ENCODE data around the gene PLEKHH1.

Gene PLEKHH1

DNA sequence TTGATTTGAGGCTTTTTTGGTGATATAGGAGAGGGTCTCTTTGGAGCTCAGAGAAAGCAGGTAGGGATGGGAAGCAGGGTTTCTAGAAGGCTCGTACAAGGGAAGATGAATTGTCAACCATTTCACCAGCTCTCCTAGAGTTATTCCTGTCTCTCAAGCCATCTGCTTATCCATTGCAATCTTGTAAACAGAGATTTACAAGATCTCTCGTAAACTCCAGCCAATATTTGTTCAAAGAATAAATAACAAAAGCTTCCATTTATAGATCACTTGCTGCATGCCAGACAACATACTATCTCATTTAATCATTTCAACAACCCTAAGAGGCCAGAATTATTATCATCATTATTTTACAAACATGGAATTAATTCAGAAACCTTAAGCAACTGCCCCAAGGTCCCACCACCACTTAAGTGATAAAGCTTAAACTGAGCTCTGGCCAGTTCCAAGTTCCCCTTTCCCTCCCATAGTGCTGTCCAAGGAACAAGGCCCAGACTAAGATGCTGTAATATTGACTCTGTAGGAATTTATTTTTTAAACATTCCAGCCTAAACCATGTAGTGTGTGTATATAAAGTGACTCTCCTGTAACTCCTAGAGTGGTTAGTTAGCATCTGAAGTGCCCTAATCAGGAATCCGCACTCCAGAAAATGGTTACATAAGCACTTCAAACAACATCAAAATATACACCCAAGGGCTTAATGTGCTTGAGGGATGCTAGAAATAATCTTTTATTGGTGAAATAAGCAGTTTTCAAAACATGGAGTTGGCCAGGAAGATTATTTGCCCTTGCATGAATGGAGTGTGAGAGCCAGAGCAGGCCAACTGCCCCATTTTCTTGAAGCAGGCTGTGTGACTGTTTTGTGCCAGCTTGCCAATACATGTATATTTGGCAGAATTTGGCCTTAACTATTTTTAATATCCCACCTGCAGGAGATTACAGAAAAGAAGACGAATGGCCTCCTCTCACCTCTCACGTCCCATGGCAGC is 2.8 kb upstream of the PLEKHH1 start:
- TF ChIP-seq GATA2 (IDR thresholded peaks at IDR 0.05; ENCODE audit: low read depth, low read length) (no peak), GATA3 (IDR thresholded peaks at IDR 0.05; ENCODE audit: low read depth, low read length) (no peak)

- TF ChIP-seq GATA2 (IDR thresholded peaks at IDR 0.05; ENCODE audit: low read depth, low read length) (no peak), GATA3 (IDR thresholded peaks at IDR 0.05; ENCODE audit: low read depth, low read length) (no peak)
Measured at GRCh38 chr14:67532606-67532997, 488 bp upstream of the PLEKHH1 start.

DNA sequence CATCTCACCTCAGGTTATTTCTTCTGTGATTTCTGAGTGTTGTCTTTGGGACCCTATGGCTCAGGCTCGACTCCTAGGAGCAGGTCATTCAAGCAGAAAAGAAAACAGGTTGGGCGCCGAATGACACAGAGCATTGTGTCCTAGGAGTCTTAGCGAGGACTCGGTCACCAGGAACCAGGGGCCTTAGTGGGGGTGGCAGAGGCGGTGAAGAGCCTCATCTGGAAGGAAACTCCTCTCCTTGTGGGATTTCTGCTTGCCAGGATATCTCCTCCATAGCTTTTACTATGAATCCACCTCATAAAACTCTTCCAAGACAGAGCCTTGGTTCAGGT is 630 bp downstream of the PLEKHH1 start:
- no peak for TF ChIP-seq GATA3 (IDR thresholded peaks at IDR 0.05; ENCODE audit: low read depth, low read length)
- TF ChIP-seq GATA2 (IDR thresholded peaks at IDR 0.05; ENCODE audit: low read depth, low read length) = no peak

DNA sequence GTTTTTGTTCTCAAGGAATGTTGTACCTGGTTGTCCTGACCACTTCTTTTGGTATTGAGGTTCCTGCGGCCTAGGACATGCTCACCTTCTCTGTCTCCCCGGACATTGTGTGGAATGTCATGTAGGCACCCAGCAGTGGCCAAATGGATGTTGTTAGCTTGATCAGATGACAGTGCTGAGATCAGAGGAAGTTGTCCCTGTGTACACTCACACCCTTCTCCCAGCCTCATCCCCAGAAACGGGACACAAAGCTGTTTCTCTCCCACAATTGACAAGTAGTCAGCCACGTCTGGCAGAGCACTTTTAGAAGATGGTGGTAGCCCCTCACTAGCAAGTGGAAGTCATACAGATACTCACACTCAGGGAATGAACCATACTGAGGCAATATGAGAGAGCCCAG is 3.0 kb downstream of the PLEKHH1 start:
- TF ChIP-seq GATA3 (IDR thresholded peaks at IDR 0.05; ENCODE audit: low read depth, low read length) (no peak), GATA2 (IDR thresholded peaks at IDR 0.05; ENCODE audit: low read depth, low read length) (no peak)

- no peak for TF ChIP-seq GATA3 (IDR thresholded peaks at IDR 0.05; ENCODE audit: low read depth, low read length)
- no peak for TF ChIP-seq GATA2 (IDR thresholded peaks at IDR 0.05; ENCODE audit: low read depth, low read length)
Measured at GRCh38 chr14:67537736-67538135, 4.6 kb downstream of the PLEKHH1 start.

DNA sequence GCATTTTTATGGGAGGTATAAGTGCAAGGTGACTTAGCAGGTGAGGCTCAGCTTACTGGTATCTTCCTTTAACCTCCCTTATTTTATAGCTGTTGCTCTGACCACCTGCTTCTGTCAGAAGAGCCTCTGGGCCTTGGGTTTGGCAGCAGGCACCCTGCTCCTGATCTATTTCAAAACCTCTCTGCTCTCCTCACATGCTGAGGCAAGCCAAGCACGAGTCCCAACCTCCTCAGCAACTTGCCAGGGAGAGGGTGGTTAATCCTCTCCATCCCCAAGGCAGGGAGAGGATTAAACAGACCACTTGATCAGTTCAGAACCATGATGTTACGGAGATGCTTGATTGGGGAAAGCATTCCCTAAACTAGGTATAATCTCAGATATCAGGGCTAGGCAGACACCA is 5.4 kb downstream of the PLEKHH1 start:
- TF ChIP-seq GATA2 (IDR thresholded peaks at IDR 0.05; ENCODE audit: low read depth, low read length) = no peak

GRCh38 chr14:67539116-67539515 is 6.0 kb downstream of the PLEKHH1 start:
- TF ChIP-seq GATA3 (IDR thresholded peaks at IDR 0.05; ENCODE audit: low read depth, low read length) (no peak), GATA2 (IDR thresholded peaks at IDR 0.05; ENCODE audit: low read depth, low read length) (no peak)

DNA sequence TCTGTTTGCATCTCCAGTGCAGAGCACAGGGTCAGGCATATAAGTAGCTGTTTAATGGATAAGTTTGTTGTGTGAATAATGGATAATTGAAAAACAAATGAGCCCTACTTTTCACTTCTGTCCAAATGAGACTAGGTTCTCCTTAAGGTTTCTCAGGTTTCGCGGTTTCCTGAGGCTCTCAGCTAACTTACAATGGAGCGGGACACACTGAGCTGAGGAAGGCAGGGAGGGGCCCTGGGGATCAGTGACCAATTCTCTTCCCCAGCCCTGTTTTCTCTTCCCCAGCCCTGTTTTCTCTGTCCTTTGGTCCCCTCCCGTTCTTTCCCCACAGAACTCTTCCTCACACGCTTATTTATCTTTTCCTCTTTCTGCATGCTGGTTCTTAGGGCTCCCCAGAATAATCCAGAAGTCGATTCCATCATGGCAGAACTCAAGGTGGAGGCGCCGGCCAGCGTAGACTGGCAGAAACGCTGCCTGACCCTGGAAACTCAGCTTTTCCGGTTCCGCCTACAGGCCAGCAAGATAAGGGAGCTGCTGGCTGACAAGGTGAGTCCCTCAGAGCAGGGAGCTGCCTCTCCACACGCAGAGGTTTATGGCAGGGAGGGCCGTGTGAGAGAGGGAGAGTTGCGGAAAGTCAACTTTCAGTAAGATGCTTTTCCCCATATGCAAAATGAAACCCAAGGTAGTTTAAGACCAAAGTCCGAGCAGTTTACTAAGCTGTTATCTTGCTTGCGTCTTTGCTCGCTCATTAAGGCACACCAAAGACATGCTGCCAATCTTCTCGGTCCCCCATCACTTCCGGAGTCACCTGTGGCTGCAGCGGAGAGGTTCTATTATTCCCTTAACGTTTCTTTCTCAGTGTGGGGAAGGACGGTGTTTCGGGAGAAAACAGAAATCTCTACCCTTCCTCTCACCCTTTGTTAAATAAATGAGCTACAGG is 8.6 kb downstream of the PLEKHH1 start:
- TF ChIP-seq GATA2 (IDR thresholded peaks at IDR 0.05; ENCODE audit: low read depth, low read length) = no peak
- no peak for TF ChIP-seq GATA3 (IDR thresholded peaks at IDR 0.05; ENCODE audit: low read depth, low read length)

DNA sequence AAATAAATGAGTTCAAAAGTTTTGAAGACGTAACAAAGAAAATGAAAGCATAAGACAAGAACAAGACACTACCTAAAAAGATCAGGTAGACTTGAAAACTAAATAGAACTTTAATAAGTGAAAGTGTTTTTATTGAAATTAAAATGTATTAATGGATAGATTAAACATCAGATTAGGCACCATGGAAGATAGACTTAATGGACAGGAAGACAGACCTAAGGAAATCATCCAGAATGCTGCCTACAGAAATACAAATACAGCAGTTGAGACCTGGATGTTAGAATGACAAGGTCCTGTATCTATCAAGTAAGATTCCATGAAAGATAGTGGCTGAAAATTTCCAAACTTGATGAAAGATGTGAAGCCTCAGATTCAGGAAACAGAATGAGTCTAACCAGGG is 11.5 kb downstream of the PLEKHH1 start:
- TF ChIP-seq GATA3 (IDR thresholded peaks at IDR 0.05; ENCODE audit: low read depth, low read length) (no peak), GATA2 (IDR thresholded peaks at IDR 0.05; ENCODE audit: low read depth, low read length) (no peak)

- no peak for TF ChIP-seq GATA2 (IDR thresholded peaks at IDR 0.05; ENCODE audit: low read depth, low read length)
- TF ChIP-seq GATA3 (IDR thresholded peaks at IDR 0.05; ENCODE audit: low read depth, low read length) = no peak
Measured at GRCh38 chr14:67547224-67547780, 14.2 kb downstream of the PLEKHH1 start.

DNA sequence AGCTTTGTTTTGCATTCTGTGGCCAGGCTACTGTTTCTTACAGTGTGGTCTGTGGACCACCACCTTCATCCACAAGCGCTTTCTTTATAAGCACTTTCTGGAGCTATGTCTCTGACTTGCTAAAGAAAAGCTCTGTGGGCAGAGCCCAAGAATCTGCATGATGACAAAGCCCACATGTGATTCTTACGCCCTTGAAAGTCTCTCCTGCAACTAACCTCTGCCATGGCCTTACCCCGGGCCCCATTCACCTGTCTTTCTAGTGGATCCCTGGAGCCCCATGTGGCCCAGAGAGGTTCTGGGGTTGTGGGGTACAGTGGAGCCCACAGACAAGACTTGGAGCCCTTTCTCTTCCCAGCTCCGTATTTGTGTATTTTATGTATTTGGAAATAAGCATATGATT is 16.6 kb downstream of the PLEKHH1 start:
- no peak for TF ChIP-seq GATA2 (IDR thresholded peaks at IDR 0.05; ENCODE audit: low read depth, low read length)
- TF ChIP-seq GATA3 (IDR thresholded peaks at IDR 0.05; ENCODE audit: low read depth, low read length) = no peak

- TF ChIP-seq GATA3 (IDR thresholded peaks at IDR 0.05; ENCODE audit: low read depth, low read length) (no peak), GATA2 (IDR thresholded peaks at IDR 0.05; ENCODE audit: low read depth, low read length) (no peak)
Measured at GRCh38 chr14:67551123-67551522, 18.0 kb downstream of the PLEKHH1 start.

- no peak for TF ChIP-seq GATA3 (IDR thresholded peaks at IDR 0.05; ENCODE audit: low read depth, low read length)
- no peak for TF ChIP-seq GATA2 (IDR thresholded peaks at IDR 0.05; ENCODE audit: low read depth, low read length)
Measured at GRCh38 chr14:67551940-67552339, 18.9 kb downstream of the PLEKHH1 start.

GRCh38 chr14:67553547-67553946 is 20.5 kb downstream of the PLEKHH1 start:
- TF ChIP-seq GATA2 (IDR thresholded peaks at IDR 0.05; ENCODE audit: low read depth, low read length) (no peak), GATA3 (IDR thresholded peaks at IDR 0.05; ENCODE audit: low read depth, low read length) (no peak)
